HG03066 (cell line): Measurements from ENCODE around the gene BCKDHB.

ENCODE experiments used
- ATAC-seq: cut with Tn5 transposase; IDR thresholded peaks from one replicate; pipeline ENCODE4 v1.9.1; 2021; ENCODE audit warnings: low read depth; ENCODE audit not compliant: unreplicated experiment

The BCKDHB gene

DNA sequence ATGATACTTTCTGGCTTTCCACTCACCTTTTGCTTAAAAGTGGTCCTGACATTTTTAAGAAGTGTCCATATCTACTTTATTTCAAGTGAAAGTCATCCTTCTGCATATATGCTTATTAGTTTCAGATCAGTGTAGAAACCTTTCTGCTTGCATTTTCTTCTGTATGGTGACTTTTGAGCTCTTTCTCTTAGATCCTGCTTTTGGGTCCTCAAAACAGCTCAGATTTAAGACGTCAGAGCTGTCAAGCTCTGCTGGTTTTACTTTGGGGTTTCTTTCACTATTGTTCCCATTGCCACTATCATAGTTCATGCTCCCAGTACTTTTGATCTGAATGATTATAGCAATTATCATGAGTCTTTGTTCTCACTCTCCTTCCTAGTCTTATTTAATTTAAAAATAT, 41.7 kb downstream of the BCKDHB start:
- no peak for ATAC-seq

DNA sequence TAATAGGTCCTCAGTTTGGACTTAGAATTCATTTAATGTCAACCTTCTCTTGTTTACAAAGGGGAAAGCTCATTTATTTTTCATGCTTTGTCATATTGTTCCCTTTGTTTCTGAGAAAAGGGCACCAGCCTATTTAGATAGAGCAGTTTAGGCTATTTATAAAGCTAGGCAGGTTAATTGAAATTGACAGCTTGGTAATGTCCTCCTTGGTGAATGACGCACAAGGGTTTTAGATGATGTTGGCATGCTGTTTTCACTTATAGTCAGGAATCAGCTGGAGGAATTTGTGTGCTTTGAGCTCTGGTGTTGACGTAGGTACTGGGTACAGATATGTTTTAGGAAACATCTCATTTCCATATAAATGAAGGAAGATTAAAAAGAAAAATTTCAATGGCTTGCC, 45.2 kb downstream of the BCKDHB start:
- no peak for ATAC-seq

DNA sequence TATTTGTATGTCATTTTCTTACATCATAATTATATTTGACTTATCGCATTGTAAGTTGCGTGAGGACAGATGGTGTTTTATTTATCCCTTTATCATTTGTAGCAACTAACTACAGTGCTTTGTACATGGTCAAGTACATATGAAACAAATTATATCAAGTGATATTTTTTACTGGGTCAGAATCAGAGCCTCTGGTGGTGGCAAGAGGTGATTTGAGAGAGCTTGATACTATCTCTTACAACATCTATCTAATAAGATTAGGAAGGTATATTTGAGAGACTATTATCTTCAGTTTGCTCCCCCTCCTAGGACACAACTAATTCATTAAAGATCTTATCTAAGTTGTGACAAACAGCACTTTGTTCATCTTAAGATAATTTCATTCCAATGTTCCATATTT, 47.7 kb downstream of the BCKDHB start:
- no peak for ATAC-seq

DNA sequence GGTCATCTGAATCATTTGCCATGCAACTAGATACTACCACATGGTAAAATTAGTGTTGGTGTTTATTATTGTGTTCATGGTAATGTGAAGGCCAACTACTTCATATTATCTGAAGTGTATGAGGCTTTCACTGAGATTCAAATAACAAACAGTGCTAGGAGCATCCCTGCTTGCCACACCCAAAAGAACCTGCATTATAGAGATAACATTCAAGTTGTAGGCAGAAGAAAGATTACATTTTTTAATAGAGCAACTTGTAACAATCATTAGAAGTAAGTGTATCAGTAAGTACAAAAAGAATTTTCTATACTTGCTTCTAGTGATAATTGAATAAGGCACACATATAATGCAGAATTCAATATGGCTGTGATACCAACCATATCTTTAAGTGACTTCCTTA, 49.8 kb downstream of the BCKDHB start:
- no peak for ATAC-seq

DNA sequence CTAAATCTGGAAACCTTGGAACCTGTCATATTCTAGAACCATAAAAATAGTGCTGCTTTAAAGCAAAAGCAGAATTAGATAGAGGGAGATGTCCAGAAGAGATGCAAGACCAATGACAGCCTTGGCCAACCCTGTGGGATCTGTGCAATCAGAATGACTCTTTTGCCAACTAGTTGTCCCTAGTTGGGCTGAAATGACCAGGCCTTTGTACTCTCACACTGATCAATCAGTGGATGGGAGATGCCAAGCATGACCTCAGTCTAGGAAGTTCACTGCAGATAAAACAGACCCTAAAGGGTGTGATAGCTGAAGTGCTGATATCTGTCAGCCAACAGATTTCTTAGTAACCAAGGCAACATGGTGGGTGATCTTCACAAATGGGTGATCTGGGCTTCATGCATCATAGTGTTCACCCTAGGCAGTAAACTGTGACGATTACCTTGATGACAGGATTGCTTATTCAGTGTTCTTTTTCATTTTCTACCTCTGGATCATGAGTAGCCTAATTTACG, 52.1 kb downstream of the BCKDHB start:
- no peak for ATAC-seq

DNA sequence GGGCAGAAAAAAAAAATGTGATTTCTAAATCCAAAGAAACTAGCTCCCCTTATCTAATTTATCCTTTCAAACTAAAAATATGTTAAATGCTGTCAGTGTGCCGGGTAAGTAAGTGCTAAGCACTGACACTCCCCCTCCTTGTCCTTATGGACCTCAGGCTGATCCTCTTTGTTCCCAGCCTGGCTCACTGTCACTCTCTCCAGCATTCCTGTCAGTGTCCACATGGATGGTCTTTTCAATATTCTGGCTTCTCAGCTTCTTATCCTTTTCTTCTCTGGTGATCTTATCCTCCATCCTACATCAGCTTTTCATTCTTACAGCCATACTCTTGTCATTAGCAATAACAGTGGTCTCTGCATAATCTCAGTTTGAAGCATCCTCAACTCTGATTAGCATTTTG, 55.0 kb downstream of the BCKDHB start:
- no peak for ATAC-seq

DNA sequence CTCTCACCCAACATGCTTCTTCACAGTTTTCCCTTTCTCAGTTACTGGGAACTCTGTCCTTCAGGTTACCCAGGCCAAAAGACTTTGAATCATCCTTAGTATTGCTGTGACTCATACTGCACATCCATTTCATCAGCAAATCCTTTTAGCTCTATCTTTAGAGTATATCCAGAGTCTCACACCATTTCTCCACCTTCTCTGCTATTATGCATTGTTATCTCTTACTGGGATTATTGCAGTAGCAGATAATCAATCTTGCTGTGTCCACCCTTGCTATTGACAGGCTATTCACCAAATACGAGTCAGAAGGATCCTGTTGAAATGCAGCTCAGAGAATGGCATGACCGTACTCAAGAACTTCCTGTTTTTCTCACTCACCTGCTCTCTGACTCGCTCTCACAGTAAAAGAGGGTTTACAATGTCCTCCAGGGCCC, 57.3 kb downstream of the BCKDHB start:
- peak; percentile 53 for ATAC-seq

DNA sequence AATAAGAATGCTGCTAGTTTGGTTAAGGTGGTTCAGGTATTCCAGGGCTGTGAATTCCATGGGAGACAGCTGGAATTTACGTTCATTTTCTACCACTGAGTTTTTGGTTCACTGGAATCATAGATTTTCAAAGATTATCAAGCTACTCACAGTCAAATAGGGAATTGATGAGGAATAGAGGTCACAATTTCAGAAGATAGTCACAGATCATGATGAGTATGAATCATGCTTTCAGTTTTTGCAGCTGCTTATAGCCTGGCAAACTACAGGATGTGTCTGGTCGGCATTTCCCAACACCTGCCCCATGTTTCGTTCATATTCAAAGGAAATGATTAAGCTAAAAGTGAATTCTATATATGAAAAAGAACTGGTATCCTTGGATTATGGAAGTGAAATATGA, 58.7 kb downstream of the BCKDHB start:
- ATAC-seq = peak; percentile 91

DNA sequence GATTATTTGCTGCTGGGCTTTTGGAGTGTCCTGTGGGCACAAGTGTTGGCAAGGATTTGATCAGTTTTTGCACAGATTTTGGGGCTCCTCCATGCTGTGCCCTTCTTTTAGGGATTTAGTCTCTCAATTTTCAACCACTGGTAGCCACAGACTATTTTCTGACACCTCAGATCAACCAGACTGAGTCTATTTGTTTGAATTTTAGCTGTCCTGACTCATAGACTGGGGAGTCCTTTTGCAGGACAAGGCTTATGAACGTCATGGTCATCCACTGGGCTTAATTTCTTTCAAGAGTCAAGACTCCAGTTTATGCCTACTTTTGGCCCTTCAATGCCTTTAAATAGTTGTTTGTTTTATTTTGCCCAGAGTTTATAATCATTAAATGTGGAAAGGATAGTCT, 59.3 kb downstream of the BCKDHB start:
- ATAC-seq = no peak

DNA sequence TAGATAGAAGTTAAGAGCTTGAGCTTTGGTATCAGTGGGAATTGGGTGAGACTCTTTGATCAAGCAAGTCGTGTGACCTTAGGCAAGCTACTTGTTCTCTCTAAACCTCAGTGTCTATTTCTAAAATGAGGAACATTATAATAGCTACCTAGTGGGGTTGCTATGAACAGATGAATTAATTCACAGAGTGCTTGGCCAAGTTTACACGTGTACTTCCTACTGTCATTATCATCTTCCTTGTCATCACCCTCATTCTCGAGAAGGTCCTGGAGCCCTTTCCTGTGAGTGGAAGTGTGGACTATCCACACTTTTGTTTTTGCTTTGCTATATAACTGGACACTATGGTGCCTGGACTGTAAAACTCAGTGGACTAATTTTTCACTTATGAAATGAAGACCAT, 64.0 kb downstream of the BCKDHB start:
- ATAC-seq = no peak

DNA sequence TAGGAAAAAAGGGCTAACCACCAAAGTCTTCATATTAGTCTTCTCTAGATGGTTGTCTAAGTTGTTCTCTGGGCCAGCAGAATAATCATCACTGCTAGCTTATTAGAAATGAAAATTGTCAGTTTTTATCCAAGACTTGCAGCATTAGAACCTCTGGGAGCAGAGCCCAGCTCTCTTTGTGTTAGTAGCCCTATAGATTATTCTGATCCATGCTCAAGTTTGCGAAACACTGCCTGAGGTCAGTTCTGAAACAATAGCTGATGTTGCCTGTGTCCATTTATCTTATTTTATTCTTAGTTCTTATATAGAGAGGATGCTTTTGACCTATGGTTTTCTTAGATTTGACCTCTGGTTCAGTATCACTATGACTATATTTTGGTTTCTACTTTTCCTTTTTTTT, 66.9 kb downstream of the BCKDHB start:
- no peak for ATAC-seq

DNA sequence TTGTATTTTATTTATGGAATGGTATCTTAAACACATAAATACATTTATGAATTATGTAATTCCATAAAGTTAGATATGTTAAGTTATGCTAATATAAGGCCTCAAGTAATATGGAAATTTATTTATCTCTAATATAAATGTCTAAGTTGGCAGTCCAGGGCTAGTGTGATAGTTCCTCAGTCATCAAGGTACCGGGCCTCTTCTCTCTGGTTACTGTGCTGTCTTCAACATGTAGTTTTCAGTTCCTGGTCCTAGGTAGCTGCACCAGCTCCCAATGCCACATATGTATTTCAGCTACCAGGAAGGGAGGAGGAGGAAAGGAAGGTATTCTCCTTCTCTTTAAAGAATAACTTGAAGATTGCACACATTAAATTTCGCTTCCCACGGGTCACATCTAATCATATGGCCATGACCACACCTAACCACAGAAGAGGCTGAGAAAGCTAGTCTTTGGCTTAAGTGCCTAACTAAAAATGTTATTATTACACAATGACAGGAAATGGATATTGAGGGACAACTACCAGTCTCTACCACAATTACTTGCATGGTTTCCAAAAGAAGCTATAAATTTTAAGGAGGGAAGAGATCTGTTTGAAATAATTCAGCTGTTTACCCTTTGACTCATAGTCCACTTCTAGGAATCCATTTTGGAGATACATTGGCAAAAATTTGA, 68.6 kb downstream of the BCKDHB start:
- no peak for ATAC-seq

DNA sequence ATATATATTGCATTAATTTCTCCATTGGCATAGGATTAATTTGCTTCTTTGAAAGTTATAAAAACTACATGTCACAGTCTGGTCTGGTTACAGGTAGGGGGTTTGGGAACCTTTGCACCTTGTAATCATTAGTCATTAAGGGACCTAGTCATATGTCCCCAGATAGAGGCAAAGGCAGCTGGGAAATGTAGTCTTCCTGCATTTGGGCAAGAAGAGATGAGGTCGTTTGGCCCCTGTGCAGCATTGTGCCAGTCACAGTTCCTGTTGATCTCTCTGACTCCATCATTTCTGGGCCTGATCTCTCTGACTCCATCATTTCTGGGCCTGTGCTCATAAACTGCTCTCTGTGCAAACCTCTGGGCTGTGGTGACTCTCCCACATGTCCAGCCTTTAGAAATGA, 73.2 kb downstream of the BCKDHB start:
- ATAC-seq = no peak

DNA sequence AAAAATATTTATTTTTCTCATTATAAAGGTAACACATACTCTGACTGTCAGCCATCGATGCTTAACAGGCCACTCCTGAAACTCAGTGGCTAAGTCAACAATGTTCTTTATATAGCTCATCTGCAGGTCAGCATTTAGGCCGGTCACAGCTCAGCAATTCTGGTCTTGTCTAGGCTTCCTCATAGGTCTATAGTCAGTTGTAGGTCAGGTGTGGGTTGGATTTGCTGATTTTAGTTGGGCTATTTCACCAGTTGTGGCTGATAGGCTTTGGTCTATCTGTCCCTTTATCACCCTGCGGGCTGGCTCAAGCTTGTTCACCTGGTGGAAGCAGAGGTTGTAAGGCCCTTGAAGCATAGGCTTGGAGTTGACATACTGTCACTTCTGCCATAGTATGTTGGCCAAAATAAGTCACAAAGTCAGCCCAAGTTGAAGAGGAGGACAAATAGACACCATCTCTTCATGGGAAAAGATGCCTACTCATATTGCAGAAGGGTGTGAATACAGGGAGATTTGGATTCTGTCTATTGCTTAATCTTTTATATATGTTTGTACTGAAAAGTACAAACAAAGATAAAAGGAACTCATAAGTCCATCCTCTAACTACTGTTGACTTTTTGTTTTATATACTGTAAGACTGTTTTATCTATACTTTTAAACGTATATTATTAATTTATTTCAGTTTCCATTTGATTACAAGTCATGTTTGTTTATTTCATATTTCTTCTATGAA, 75.0 kb downstream of the BCKDHB start:
- no peak for ATAC-seq

DNA sequence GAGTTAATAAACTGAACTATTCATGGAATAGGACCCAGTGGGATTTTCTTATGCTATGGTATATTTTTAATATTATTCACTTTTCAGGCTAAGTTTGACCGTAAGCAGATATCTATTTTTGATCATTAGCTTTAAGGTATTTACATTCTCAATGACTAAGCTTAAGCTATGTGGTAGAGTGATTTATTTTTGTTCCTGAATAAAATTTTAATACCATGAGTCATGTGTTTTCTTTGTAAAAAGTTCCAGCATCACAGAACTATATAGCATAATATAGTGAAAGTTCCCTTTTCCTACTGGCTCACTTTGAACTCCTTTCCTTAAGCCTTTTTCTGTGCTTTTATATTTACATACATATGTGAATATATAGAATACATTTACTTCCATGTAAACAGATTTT, 75.8 kb downstream of the BCKDHB start:
- no peak for ATAC-seq

DNA sequence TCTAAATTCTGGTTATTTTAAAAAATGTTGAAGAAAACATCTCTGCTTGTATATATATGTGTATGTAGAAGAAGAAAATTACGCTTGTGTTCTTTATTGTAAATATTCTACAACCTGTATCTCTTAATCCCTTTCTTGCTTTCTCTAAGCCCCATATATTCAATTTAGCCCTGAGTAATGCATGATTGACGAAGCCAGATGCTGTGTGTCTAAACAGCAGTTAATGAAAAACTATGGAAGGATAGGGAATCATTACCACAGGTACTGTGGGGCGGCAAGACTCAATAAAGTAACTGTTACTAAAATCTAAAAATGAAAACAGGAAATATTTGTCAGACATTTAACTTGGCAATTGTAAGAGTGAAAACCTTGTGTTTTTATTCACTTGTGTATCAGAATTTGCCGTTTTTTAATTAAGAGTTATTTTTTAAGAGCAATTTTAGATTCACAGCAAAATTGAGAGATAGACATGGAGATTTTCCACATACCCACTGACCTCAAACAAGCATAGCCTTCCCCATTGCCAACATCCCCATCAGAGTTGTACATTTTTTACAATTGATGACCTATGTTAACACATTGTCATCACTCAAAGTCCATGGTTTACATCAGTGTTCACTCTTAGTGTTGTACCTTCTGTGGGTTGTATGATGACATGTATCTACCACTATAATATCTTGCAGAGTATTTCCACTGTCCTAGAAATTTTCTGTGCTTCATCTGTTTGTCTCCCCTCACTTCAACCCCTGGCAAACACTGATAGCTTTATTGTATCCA, 76.7 kb downstream of the BCKDHB start:
- no peak for ATAC-seq

DNA sequence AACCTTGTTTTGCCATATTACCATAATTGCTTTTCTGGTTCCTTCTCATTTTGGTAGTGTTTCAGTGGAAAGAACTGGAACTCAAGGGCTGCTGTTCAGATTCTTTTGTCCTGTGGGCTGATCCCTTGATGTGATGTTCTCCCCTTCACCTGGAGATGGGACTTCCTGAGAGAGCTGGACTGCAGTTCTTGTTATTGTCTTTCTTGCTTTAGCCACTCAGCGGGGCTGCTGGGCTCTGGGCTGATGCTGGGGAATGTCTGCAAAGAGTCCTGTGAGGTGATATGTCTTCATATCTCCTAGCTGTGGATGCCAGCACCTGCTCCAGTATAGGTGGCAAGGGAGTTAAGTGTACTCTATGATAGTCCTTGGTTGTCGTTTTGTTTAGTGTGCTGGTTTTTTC, 79.0 kb downstream of the BCKDHB start:
- no peak for ATAC-seq

DNA sequence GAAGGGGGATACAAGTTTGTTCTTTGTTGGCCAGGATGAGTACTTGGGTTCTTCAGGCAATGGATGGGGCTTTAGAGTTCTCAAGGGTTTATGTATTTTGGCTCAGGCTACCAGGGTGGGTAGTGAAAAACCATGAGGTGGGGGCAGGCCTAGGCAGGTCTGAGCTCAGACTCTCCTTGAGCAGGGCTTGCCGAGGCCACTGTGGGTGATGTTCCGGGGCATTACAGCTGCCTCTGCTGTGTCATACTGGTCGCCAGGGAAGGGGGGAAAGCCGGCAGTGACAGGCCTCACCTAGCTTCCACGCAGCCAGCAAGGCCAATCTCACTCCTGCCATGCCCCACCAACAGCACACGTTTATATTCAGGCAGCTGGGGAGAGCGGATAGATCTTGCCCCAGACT, 79.6 kb downstream of the BCKDHB start:
- no peak for ATAC-seq

DNA sequence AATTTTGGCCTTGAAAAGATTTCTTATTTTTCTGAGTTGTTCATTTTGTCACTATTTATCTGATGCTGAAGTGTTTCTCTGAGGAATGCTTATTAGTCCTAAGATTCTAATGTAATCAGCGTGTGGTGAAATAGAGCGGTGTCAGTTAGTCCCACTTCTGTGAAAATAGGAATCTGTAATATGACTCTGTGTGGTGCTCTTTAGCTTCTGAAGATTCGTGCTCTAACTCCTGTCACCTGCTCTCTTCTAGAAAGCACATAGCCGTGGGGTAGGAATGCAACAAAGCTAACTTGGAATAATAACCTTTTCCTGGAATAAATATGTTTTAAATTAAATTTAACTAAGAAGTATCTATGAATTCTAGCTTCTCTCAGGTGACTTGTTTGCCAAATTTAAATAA, 90.4 kb downstream of the BCKDHB start:
- no peak for ATAC-seq

DNA sequence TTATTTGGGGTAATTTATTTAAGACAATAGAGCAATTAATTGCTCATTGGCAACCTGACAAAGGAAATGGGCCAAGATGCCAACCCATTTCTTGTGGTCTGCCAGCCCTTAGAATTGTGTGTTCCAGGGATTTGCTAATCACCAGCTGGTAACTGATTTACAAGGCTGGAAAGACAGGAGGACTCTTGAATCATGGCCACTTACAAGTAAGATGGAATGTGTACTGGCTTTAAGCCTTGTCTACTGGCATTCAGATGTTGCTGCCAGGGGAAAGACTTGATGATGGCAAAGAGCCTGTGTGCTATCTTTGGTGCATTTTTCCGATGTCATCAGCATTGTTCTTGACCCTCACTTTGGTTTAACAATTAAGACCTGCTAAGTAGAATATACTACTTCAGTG, 91.0 kb downstream of the BCKDHB start:
- no peak for ATAC-seq

DNA sequence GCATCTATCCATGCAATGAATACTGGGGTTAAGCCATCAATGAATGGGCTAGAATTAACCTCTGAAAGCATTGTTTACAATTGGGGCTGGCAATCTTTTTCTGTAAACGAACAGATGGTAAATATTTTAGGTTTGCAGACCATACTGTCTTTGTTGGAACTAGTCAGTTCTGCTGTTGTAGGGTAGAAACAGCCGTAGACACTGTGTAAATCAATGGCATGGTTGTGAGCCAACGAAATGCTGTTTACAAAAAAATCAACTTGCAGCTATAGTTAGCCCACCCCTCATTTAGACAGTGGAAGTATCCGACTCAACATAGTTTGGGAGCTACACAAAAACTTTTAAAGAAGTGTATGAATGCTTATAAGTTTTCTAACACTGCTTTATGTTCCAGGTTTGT, 91.5 kb downstream of the BCKDHB start:
- ATAC-seq = no peak
